Ecto neural progenitor cell (in vitro differentiated cells): Measurements from ENCODE around the gene LAMB4.

ENCODE experiments used
- DNase-seq: peaks from one replicate; pipeline ENCODE4 v3.0.0-alpha.2; 2018; ENCODE audit warnings: low spot score

LAMB4 gene

GRCh38 chr7:108078691-108079090 is 51.5 kb downstream of the LAMB4 start:
- no peak for DNase-seq

GRCh38 chr7:108078211-108078673 is 51.9 kb downstream of the LAMB4 start:
- DNase-seq: no peak

- no peak for DNase-seq
These were observed 52.5 kb downstream of the LAMB4 start for GRCh38 chr7:108077709-108078108.

GRCh38 chr7:108076156-108076555 is 54.0 kb downstream of the LAMB4 start:
- no peak for DNase-seq

GRCh38 chr7:108073305-108074070 is 56.7 kb downstream of the LAMB4 start:
- DNase-seq: no peak

GRCh38 chr7:108072739-108073138 is 57.4 kb downstream of the LAMB4 start:
- no peak for DNase-seq

- no peak for DNase-seq
These were observed 58.0 kb downstream of the LAMB4 start for GRCh38 chr7:108072116-108072515.

- DNase-seq: no peak
These were observed 58.6 kb downstream of the LAMB4 start for GRCh38 chr7:108071551-108071950.

GRCh38 chr7:108069646-108070045 is 60.5 kb downstream of the LAMB4 start:
- DNase-seq: no peak

- DNase-seq: no peak
These were observed 62.3 kb downstream of the LAMB4 start for GRCh38 chr7:108067844-108068243.

GRCh38 chr7:108066486-108066885 is 63.7 kb downstream of the LAMB4 start:
- no peak for DNase-seq

GRCh38 chr7:108063520-108063933 is 66.6 kb downstream of the LAMB4 start:
- no peak for DNase-seq

- DNase-seq: no peak
These were observed 67.7 kb downstream of the LAMB4 start for GRCh38 chr7:108062250-108063014.

- DNase-seq: no peak
These were observed 70.6 kb downstream of the LAMB4 start for GRCh38 chr7:108059526-108059925.

GRCh38 chr7:108057951-108058481 is 72.1 kb downstream of the LAMB4 start:
- DNase-seq: no peak

- no peak for DNase-seq
These were observed 74.5 kb downstream of the LAMB4 start for GRCh38 chr7:108055611-108056021.

GRCh38 chr7:108054537-108054936 is 75.6 kb downstream of the LAMB4 start:
- no peak for DNase-seq

GRCh38 chr7:108053250-108053649 is 76.9 kb downstream of the LAMB4 start:
- DNase-seq: no peak

- DNase-seq: no peak
These were observed 78.7 kb downstream of the LAMB4 start for GRCh38 chr7:108051454-108051853.

- DNase-seq: no peak
These were observed 80.2 kb downstream of the LAMB4 start for GRCh38 chr7:108049962-108050361.

- no peak for DNase-seq
These were observed 81.7 kb downstream of the LAMB4 start for GRCh38 chr7:108048422-108048821.

GRCh38 chr7:108046952-108047506 is 83.1 kb downstream of the LAMB4 start:
- no peak for DNase-seq

GRCh38 chr7:108045669-108046068 is 84.5 kb downstream of the LAMB4 start:
- no peak for DNase-seq
